ENCODE results near the gene NEDD9. TPM values are rescaled to one million over a fixed set of nuclear protein-coding genes. Genes with fewer than 3 reads are reported as not detected.
A peak's percentile ranks its signal among the peaks of the same experiment; 100 is the strongest.

Gene NEDD9
- total and polyA plus RNA-seq, 3 experiments from 2014 or later: 39.9 to 41.0 (median 40.2) TPM

- Mint-ChIP-seq H3K27ac (peak overlapping the region; percentile 60 to 97 (median 88)), H3K4me3 (peak overlapping the region; percentile 1 to 59 (median 48)), H3K4me1 (peaks cover 58 to 74% (median 74%) of the 10 kb centered on the region in 3 donors), H3K9me3 (no peaks in the 10 kb centered on the region), H3K27me3 (no peaks in the 10 kb centered on the region), H3K36me3 (peaks cover 15 to 25% (median 19%) of the 10 kb centered on the region in 3 donors)
- POLR2A ChIA-PET: interaction anchor here (0.5 kb wide), 1 partner anchor 78 kb away, joined by 4 read pairs; no protein-coding TSS in a partner anchor
- H3K9me3 ChIP-seq (ENCODE audit: low read length): no peaks in the 10 kb centered on the region
- no peak overlapping the region for H3K27ac ChIP-seq (ENCODE audit: low read depth, low read length)
- no peaks in the 10 kb centered on the region for H3K27me3 ChIP-seq (ENCODE audit: insufficient read depth, low read length, poor library complexity, severe bottlenecking)
- CTCF ChIA-PET: interaction anchor here (1.8 kb wide), 1 partner anchor 12 kb away, joined by 4 read pairs; no protein-coding TSS in a partner anchor
- peaks cover 1% of the 10 kb centered on the region for H3K36me3 ChIP-seq (ENCODE audit: insufficient read depth, low read length)
- peaks cover 35% of the 10 kb centered on the region for H3K4me1 ChIP-seq (ENCODE audit: insufficient read depth, low read length)
- no peak overlapping the region for H3K4me3 ChIP-seq (ENCODE audit: low read length)
- no peak for DNase-seq
Observed at GRCh38 chr6:11276911-11277274, 44.4 kb upstream of the NEDD9 start.

- peaks cover 18 to 26% (median 24%) of the 10 kb centered on the region in 3 donors for H3K36me3 Mint-ChIP-seq
- H3K4me3 ChIP-seq (ENCODE audit: low read length): no peak overlapping the region
- H3K4me3 Mint-ChIP-seq: peak overlapping the region in 4 of 7 donors; percentile 1 to 59 (median 46)
- H3K4me1 ChIP-seq (ENCODE audit: insufficient read depth, low read length): peaks cover 35% of the 10 kb centered on the region
- H3K27me3 ChIP-seq (ENCODE audit: insufficient read depth, low read length, poor library complexity, severe bottlenecking): no peaks in the 10 kb centered on the region
- POLR2A ChIA-PET: no interaction called here
- no peak overlapping the region for H3K27ac ChIP-seq (ENCODE audit: low read depth, low read length)
- H3K4me1 Mint-ChIP-seq: peaks cover 61 to 77% (median 77%) of the 10 kb centered on the region in 3 donors
- no peaks in the 10 kb centered on the region for H3K9me3 Mint-ChIP-seq
- DNase-seq: no peak
- peaks cover 8% of the 10 kb centered on the region for H3K36me3 ChIP-seq (ENCODE audit: insufficient read depth, low read length)
- H3K9me3 ChIP-seq (ENCODE audit: low read length): no peaks in the 10 kb centered on the region
- no peaks in the 10 kb centered on the region for H3K27me3 Mint-ChIP-seq
- peak overlapping the region; percentile 60 to 97 (median 88) for H3K27ac Mint-ChIP-seq
- CTCF ChIA-PET: no interaction called here
Observed at GRCh38 chr6:11276228-11276627, 43.8 kb upstream of the NEDD9 start.

GRCh38 chr6:11275598-11275997 is 43.1 kb upstream of the NEDD9 start:
- peak overlapping the region in 6 of 7 donors; percentile 36 to 74 (median 60) for H3K4me3 Mint-ChIP-seq
- H3K36me3 ChIP-seq (ENCODE audit: insufficient read depth, low read length): peaks cover 8% of the 10 kb centered on the region
- H3K9me3 ChIP-seq (ENCODE audit: low read length): no peaks in the 10 kb centered on the region
- ChIA-PET POLR2A (no interaction called here), CTCF (no interaction called here)
- H3K27ac ChIP-seq (ENCODE audit: low read depth, low read length): no peak overlapping the region
- peaks cover 35% of the 10 kb centered on the region for H3K4me1 ChIP-seq (ENCODE audit: insufficient read depth, low read length)
- H3K27me3 Mint-ChIP-seq: no peaks in the 10 kb centered on the region
- peak overlapping the region; percentile 2 to 92 (median 76) for H3K27ac Mint-ChIP-seq
- peaks cover 14 to 29% (median 22%) of the 10 kb centered on the region in 3 donors for H3K36me3 Mint-ChIP-seq
- peaks cover 61 to 75% (median 73%) of the 10 kb centered on the region in 3 donors for H3K4me1 Mint-ChIP-seq
- peak in 1 of 5 donors; percentile 27 for DNase-seq
- H3K27me3 ChIP-seq (ENCODE audit: insufficient read depth, low read length, poor library complexity, severe bottlenecking): no peaks in the 10 kb centered on the region
- H3K9me3 Mint-ChIP-seq: no peaks in the 10 kb centered on the region
- no peak overlapping the region for H3K4me3 ChIP-seq (ENCODE audit: low read length)

- no peak overlapping the region for H3K4me3 Mint-ChIP-seq
- no peaks in the 10 kb centered on the region for H3K27me3 ChIP-seq (ENCODE audit: insufficient read depth, low read length, poor library complexity, severe bottlenecking)
- H3K4me3 ChIP-seq (ENCODE audit: low read length): no peak overlapping the region
- H3K27me3 Mint-ChIP-seq: no peaks in the 10 kb centered on the region
- peaks cover 33% of the 10 kb centered on the region for H3K4me1 ChIP-seq (ENCODE audit: insufficient read depth, low read length)
- CTCF ChIA-PET: no interaction called here
- H3K36me3 ChIP-seq (ENCODE audit: insufficient read depth, low read length): peaks cover 8% of the 10 kb centered on the region
- H3K27ac ChIP-seq (ENCODE audit: low read depth, low read length): no peak overlapping the region
- no peak for DNase-seq
- POLR2A ChIA-PET: no interaction called here
- H3K9me3 ChIP-seq (ENCODE audit: low read length): no peaks in the 10 kb centered on the region
- H3K27ac Mint-ChIP-seq: peak overlapping the region in 1 of 8 donors; percentile 42
- H3K4me1 Mint-ChIP-seq: peaks cover 49 to 65% (median 56%) of the 10 kb centered on the region in 3 donors
- no peaks in the 10 kb centered on the region for H3K9me3 Mint-ChIP-seq
- H3K36me3 Mint-ChIP-seq: peaks cover 11 to 32% (median 15%) of the 10 kb centered on the region in 3 donors
Observed at GRCh38 chr6:11273406-11274065, 41.1 kb upstream of the NEDD9 start.

- ChIA-PET CTCF (interaction anchor here (1.5 kb wide), 1 partner anchor 12 kb away, joined by 3 read pairs; no protein-coding TSS in a partner anchor), POLR2A (no interaction called here)
- Mint-ChIP-seq H3K4me3 (no peak overlapping the region), H3K27me3 (no peaks in the 10 kb centered on the region), H3K27ac (peak overlapping the region in 1 of 8 donors; percentile 29), H3K9me3 (no peaks in the 10 kb centered on the region), H3K4me1 (peaks cover 40 to 56% (median 47%) of the 10 kb centered on the region in 3 donors), H3K36me3 (peaks cover 11 to 32% (median 15%) of the 10 kb centered on the region in 3 donors)
- H3K4me3 ChIP-seq (ENCODE audit: low read length): no peak overlapping the region
- H3K27me3 ChIP-seq (ENCODE audit: insufficient read depth, low read length, poor library complexity, severe bottlenecking): no peaks in the 10 kb centered on the region
- peaks cover 8% of the 10 kb centered on the region for H3K36me3 ChIP-seq (ENCODE audit: insufficient read depth, low read length)
- no peak overlapping the region for H3K27ac ChIP-seq (ENCODE audit: low read depth, low read length)
- no peaks in the 10 kb centered on the region for H3K9me3 ChIP-seq (ENCODE audit: low read length)
- H3K4me1 ChIP-seq (ENCODE audit: insufficient read depth, low read length): peaks cover 24% of the 10 kb centered on the region
- DNase-seq: no peak
Observed at GRCh38 chr6:11272491-11273192, 40.2 kb upstream of the NEDD9 start.

GRCh38 chr6:11271228-11272020 is 39.0 kb upstream of the NEDD9 start:
- Mint-ChIP-seq H3K4me1 (peaks cover 28 to 44% (median 35%) of the 10 kb centered on the region in 3 donors), H3K36me3 (peaks cover 11 to 32% (median 15%) of the 10 kb centered on the region in 3 donors), H3K9me3 (no peaks in the 10 kb centered on the region), H3K27ac (no peak overlapping the region), H3K27me3 (no peaks in the 10 kb centered on the region), H3K4me3 (no peak overlapping the region)
- Histone ChIP-seq H3K4me1 (ENCODE audit: insufficient read depth, low read length) (peaks cover 12% of the 10 kb centered on the region), H3K27ac (ENCODE audit: low read depth, low read length) (no peak overlapping the region), H3K27me3 (ENCODE audit: insufficient read depth, low read length, poor library complexity, severe bottlenecking) (no peaks in the 10 kb centered on the region), H3K4me3 (ENCODE audit: low read length) (no peak overlapping the region), H3K36me3 (ENCODE audit: insufficient read depth, low read length) (peaks cover 8% of the 10 kb centered on the region), H3K9me3 (ENCODE audit: low read length) (no peaks in the 10 kb centered on the region)
- POLR2A ChIA-PET: no interaction called here
- DNase-seq: no peak
- CTCF ChIA-PET: interaction anchor here (1.5 kb wide), 1 partner anchor 11 kb away, joined by 3 read pairs; no protein-coding TSS in a partner anchor

- peaks cover 15 to 32% (median 17%) of the 10 kb centered on the region in 3 donors for H3K36me3 Mint-ChIP-seq
- H3K4me3 Mint-ChIP-seq: no peak overlapping the region
- peaks cover 8% of the 10 kb centered on the region for H3K36me3 ChIP-seq (ENCODE audit: insufficient read depth, low read length)
- H3K4me1 Mint-ChIP-seq: peaks cover 18 to 38% (median 25%) of the 10 kb centered on the region in 3 donors
- no peak for DNase-seq
- no peaks in the 10 kb centered on the region for H3K9me3 ChIP-seq (ENCODE audit: low read length)
- H3K9me3 Mint-ChIP-seq: no peaks in the 10 kb centered on the region
- no peak overlapping the region for H3K27ac ChIP-seq (ENCODE audit: low read depth, low read length)
- ChIA-PET POLR2A (no interaction called here), CTCF (no interaction called here)
- peaks cover under 1% of the 10 kb centered on the region for H3K4me1 ChIP-seq (ENCODE audit: insufficient read depth, low read length)
- H3K27ac Mint-ChIP-seq: no peak overlapping the region
- no peak overlapping the region for H3K4me3 ChIP-seq (ENCODE audit: low read length)
- H3K27me3 ChIP-seq (ENCODE audit: insufficient read depth, low read length, poor library complexity, severe bottlenecking): no peaks in the 10 kb centered on the region
- H3K27me3 Mint-ChIP-seq: no peaks in the 10 kb centered on the region
Observed at GRCh38 chr6:11270030-11271027, 37.9 kb upstream of the NEDD9 start.

All from CD8-positive, alpha-beta memory T cell (primary cell).